K562 treated with DMSO at 1 percent for 12 hours (cell line): ENCODE measurements around the gene SSTR3. TPM values are rescaled to one million over a fixed set of nuclear protein-coding genes. Genes with fewer than 3 reads are reported as not detected.

ENCODE experiments used
- total RNA-seq: library from RNA; unstranded; fragments of 300-600 nt; gene quantifications from 2 replicates; pipeline ENCODE4 v1.2.3, GENCODE V29; 2022; ENCODE audit not compliant: insufficient read depth

Gene SSTR3
- total RNA-seq, result not detected in 2 replicates

DNA sequence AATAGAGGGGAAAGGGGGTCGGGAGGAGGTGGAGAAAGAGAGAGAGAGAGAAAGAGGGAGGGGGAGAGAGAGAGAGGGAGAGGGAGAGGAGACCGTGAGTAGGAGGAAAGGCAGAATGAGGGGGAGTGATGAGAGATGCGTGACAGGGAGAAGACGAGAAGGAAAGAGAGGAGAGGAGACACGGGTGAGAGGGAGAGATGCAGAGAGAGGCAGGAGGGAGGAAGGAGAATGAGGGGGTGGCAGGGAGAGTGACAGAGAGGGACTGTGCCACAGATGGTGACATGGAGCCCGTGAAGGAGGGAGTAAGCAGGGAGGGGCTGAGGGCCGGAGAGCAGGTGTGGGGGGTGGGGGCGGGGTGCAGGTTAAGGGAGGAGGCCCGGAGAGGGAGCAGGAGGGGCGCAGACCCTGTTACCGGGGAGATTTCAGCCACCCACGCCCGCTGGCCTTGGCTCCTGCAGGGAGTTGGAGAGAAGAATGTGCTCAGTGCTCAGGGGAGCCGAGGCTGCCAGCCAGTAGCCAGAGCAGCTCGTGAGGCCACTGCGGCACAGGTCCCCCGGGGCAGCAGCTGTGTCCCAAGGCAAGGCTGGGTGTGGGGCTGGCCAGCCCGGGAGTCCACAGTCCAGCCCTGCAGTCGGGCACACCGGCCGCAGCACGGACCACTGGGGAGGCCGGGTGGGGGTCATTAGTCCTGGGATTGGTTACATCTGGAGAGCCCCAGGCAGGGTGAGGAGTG lies at the start of gene SSTR3:
Gene SSTR3 (minus strand): TSS at position 304 of the 733 bp plus-strand sequence. CDS start 4,674 bp downstream, outside the sequence.

DNA sequence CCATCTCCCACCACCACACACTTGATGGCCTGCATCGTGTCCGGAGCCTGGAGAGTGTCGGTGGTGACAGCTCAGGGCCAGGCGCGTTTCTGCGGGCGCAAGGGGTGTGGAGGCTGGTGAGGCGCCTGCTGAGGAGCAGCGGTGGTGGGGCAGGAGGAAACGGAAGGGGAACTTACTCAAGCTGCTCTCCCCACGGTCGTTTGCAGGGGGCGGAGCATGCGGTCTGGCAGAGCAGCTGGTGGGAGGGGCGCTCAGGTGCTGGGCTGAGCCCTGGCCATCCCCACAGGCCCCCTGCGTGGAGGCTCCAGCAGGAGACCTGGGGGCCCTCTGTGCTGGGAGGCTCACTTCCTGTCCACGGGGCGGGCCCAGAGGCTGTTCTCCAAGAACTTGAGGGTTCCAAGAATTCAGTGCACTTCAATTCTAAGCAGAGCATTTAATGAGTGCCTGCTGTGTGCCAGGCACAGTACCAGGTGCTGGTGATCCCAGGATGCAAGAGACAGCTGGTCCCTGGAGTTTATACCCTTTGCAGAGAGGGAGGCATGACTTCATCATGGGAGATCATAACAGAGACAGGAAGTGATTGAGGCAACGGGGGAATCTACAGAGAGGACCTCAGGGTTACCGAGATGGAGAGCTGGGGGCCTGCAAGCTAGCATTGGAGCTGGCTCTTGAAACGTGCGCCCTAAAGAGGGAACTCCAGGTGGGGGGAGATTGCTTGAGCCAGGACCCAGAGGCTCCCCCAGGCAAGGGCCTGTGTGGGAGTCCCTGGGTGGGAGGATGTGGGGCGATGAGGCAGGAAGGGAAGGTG lies 32.0 kb upstream of the SSTR3 start, which contains the start of gene RAC2:
Gene RAC2 (minus strand): TSS at position 156 of the 808 bp plus-strand sequence. CDS start 121 bp downstream, at position 35.

DNA sequence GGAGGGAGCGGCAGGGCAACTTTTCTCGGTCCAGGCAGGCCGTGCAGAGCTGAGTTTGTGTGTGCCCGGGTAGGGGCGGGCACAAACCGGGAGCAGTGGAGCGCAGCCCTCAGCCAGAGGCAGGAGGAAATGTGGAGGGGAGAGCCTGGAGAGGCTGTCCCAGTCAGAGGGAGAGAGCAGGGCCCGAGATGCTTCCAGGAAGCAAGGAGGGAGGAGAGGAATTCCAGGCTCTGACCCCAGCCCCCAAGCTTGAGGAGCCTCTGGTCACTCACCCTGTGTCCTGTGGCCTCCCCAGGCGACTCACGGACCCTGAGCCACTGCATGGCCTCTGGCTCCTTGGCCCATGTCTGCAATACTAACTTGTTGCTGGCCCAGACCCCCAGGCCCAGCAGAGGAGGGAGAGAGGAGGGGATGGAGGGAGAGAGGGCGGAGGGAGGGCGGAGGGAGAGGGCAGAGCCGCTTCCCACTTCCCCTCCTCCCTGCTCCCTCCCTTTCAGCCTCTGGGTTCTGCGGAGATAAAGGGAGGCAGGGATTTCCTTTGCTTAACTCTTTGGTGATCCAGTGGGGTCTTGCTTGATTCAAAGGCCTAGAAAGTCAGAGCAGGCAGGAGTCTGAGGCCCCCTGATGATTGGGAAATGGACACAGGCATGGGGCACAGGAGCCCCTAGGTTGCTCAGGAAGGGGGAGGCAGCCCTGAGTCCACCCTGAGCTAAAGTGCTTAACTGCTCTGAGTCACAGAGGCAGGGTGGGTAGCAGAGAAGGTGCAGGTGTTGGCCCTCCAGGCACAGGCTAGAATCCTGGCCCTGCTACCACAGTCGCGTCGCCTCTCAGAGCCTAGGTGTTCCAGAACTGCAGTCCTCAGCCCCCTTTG lies 24.2 kb downstream of the SSTR3 start, which contains the start of gene C1QTNF6:
Gene C1QTNF6 (minus strand): TSS at position 357 of the 871 bp plus-strand sequence. CDS start 34 bp downstream, at position 323.

Other genes starting within 250 kb of the SSTR3 start
- 41.4 and 58.1 TPM in 2 replicates for gene TST, start 193.0 kb downstream of the SSTR3 start, total RNA-seq
- gene MPST, start 192.7 kb downstream of the SSTR3 start, total RNA-seq, result 124 and 177 TPM in 2 replicates
- not detected in 2 replicates for gene KCTD17, start 160.7 kb downstream of the SSTR3 start, total RNA-seq
- gene TMPRSS6, start 102.8 kb downstream of the SSTR3 start, total RNA-seq, result not detected in 2 replicates
- gene IL2RB, start 62.6 kb downstream of the SSTR3 start, total RNA-seq, result 0.72 and 1.0 TPM in 2 replicates
- 0.58 and 1.2 TPM in 2 replicates for gene C1QTNF6, start 24.2 kb downstream of the SSTR3 start, total RNA-seq
- 239 and 319 TPM in 2 replicates for gene RAC2, start 31.8 kb upstream of the SSTR3 start, total RNA-seq
- 0.49 and 1.9 TPM in 2 replicates for gene CYTH4, start 70.0 kb upstream of the SSTR3 start, total RNA-seq
- not detected in 2 replicates for gene ELFN2, start 215.0 kb upstream of the SSTR3 start, total RNA-seq